GM12801 (cell line): ENCODE data around the gene NAPSA.

Source experiments
- CTCF ChIP-seq: IDR thresholded peaks from one replicate; pipeline ENCODE4 v1.5.1; 2011; ENCODE audit warnings: control low read depth; ENCODE audit not compliant: insufficient read length; ENCODE audit errors: extremely low read depth

The NAPSA gene

DNA sequence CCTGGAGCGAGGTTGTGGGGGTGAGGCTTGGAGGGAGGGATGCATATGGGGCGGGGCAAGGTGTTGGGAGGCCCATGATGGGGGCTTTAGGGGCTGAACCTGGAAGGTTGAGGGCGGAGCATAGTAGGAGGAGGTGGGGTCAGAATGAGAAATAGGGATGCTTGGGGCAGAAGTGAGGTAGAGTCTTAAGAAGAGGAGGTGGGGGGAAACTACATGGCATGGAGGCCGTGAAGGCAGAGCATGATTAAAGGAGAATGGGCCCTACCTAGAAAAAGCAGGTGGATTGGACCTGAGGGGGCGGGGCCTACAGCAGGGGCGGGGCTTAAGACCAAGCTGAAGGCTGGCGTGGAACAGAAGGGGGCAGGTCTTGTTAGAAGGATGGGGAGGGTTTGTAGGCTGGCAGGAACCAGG is 11.6 kb upstream of the NAPSA start:
- no peak for TF ChIP-seq CTCF

GRCh38 chr19:50376166-50377050 is 11.0 kb upstream of the NAPSA start, which contains the start of gene NR1H2:
Gene NR1H2, plus strand, starts transcription at chr19:50376457. Its CDS starts 1,149 bp downstream, at chr19:50377606.
- TF ChIP-seq CTCF: no peak

DNA sequence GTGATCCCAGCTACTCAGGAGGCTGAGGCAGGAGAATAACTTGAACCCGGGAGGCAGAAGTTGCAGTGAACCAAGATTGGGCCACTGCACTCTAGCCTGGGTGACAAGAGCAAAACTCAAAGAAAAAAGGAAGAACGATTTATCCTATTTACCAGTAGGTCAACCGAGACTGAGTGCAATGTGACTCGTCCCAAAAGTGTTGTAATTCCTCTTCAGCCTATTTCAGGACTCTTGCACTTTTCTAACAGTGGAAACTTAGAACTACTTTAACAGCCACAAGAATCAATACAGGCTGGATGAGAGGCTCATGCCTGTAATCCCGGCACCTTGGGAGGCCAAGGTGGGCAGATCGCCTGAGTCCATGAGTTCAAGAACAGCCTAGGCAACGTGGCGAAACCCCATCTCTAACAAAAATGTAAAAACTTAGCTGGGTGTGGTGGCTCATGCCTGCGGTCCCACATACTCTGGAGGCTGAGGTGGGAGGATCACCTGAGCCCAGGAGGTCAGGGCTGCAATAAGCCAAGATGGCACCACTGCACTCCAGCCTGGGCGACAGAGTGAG is 6.6 kb upstream of the NAPSA start:
- TF ChIP-seq CTCF: no peak

- TF ChIP-seq CTCF: no peak
These were observed 3.5 kb upstream of the NAPSA start for GRCh38 chr19:50368649-50369570.

- TF ChIP-seq CTCF: no peak
These were observed 2.6 kb downstream of the NAPSA start for GRCh38 chr19:50362656-50363424.

DNA sequence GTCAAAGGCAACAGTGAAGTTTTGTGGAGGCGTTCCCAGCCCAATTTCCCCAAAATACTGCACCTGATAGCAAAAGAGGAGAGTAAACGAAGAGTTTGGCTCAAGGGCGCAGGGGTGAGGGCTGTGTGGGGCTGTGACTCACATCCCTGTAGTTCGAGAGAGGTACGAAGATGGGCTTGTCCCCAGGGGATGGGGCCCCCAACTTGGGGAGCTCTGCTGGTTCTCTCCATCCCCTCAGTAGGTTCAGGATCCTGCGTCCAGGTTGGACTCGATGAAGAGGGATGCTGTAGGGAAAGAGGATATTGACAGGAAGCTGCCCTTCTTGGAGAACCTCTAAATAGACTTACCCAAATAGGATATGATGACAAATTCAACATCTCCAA is 3.4 kb downstream of the NAPSA start:
- no peak for TF ChIP-seq CTCF
